HEK293 (cell line): Measurements from ENCODE around the gene NSFL1C.
"Not testable (repeated sequence)": the region's sequence is repeated elsewhere in the genome, so short reads cannot be mapped to it uniquely, and the experiment has no call there.

Experiments used
- CTCF ChIA-PET: fragments of 350-600 bp; formaldehyde crosslinking; extraction: SDS; loops from one replicate; lab custom pipeline; 2021; ENCODE audit warnings: antibody characterized with exemption; lab: Yijun Ruan, JAX
- POLR2A ChIA-PET: fragments of 300-600 bp; formaldehyde crosslinking; extraction: SDS; loops from one replicate; lab custom pipeline; 2020; ENCODE audit warnings: antibody characterized with exemption, inconsistent platforms; lab: Yijun Ruan, JAX
- H3K27ac ChIP-seq: fragments of 200-500 bp; sonication (Bioruptor generic); 2 replicates; pipeline ENCODE4 v1.5.1; 2014; ENCODE audit warnings: low read depth, low read length, control low read depth, inconsistent platforms; ENCODE audit errors: extremely low read depth
- H3K36me3 ChIP-seq, 2 experiments: fragments of 200-500 bp in 1 of 2; sonication (Bioruptor generic) in 1 of 2; 1 replicate in 1 of 2; 2 replicates in 1 of 2; pipeline ENCODE4 v1.5.1; 2014 to 2017; ENCODE audit warnings: inconsistent platforms in 2 of 2, low read length in 2 of 2; ENCODE audit not compliant: control insufficient read depth in 2 of 2, insufficient read depth in 1 of 2
- H3K4me1 ChIP-seq: fragments of 200-500 bp; sonication (Bioruptor generic); 2 replicates; pipeline ENCODE4 v1.5.1; 2014; ENCODE audit warnings: mild to moderate bottlenecking, low read length, inconsistent platforms; ENCODE audit not compliant: control insufficient read depth, insufficient read depth
- H3K4me3 ChIP-seq: 2 replicates; pipeline ENCODE4 v1.5.1; 2011; ENCODE audit warnings: low read depth, mild to moderate bottlenecking, control low read depth, low read length, moderate library complexity
- H3K9me3 ChIP-seq: fragments of 200-500 bp; sonication (Bioruptor generic); 2 replicates; pipeline ENCODE4 v1.5.1; 2014; ENCODE audit warnings: low read depth, low read length, inconsistent platforms; ENCODE audit not compliant: control insufficient read depth, insufficient read depth
- TRIM28 ChIP-seq: IDR thresholded peaks from 2 replicates; pipeline ENCODE4 v1.6.1; 2011; ENCODE audit warnings: low read length, control low read depth, borderline replicate concordance
- ZBTB10 ChIP-seq: fragments of 450-650 bp; formaldehyde crosslinking; IDR thresholded peaks from 2 replicates; pipeline ENCODE4 v1.5.1; 2016; ENCODE audit warnings: missing biosample characterization, missing genetic modification characterization
- ZBTB11 ChIP-seq: fragments of 450-650 bp; formaldehyde crosslinking; conservative IDR thresholded peaks from 2 replicates; pipeline ENCODE4 v1.5.1; 2016; ENCODE audit warnings: low read depth, missing biosample characterization, missing genetic modification characterization
- ZBTB17 ChIP-seq: fragments of 450-650 bp; formaldehyde crosslinking; IDR thresholded peaks from 2 replicates; pipeline ENCODE4 v1.5.1; 2016; ENCODE audit warnings: missing biosample characterization, missing genetic modification characterization
- ZNF335 ChIP-seq: fragments of 450-650 bp; formaldehyde crosslinking; conservative IDR thresholded peaks from 2 replicates; pipeline ENCODE4 v1.5.1; 2016; ENCODE audit warnings: missing biosample characterization, missing genetic modification characterization
- ZNF354C ChIP-seq: fragments of 450-650 bp; formaldehyde crosslinking; IDR thresholded peaks from 2 replicates; pipeline ENCODE4 v1.5.1; 2016; ENCODE audit warnings: missing biosample characterization, missing genetic modification characterization, low read depth, borderline replicate concordance
- ZNF48 ChIP-seq: fragments of 450-650 bp; formaldehyde crosslinking; IDR thresholded peaks from 2 replicates; pipeline ENCODE4 v1.5.1; 2016; ENCODE audit warnings: missing biosample characterization, missing genetic modification characterization
- ZNF501 ChIP-seq: fragments of 450-650 bp; formaldehyde crosslinking; IDR thresholded peaks from 2 replicates; pipeline ENCODE4 v1.5.1; 2016; ENCODE audit warnings: missing biosample characterization, missing genetic modification characterization
- ZNF529 ChIP-seq: fragments of 450-650 bp; formaldehyde crosslinking; IDR thresholded peaks from 2 replicates; pipeline ENCODE4 v1.5.1; 2017; ENCODE audit warnings: missing genetic modification characterization, missing biosample characterization; ENCODE audit not compliant: insufficient replicate concordance
- TF ChIP-seq, protein P1 (sequence below): fragments of 450-650 bp; formaldehyde crosslinking; IDR thresholded peaks from 2 replicates; pipeline ENCODE4 v1.5.1; 2016; ENCODE audit warnings: missing biosample characterization, missing genetic modification characterization
- TF ChIP-seq, protein P2 (sequence below): fragments of 450-650 bp; IDR thresholded peaks from 2 replicates; pipeline ENCODE4 v1.5.1; 2018; ENCODE audit warnings: missing biosample characterization, missing genetic modification characterization
- TF ChIP-seq, protein P3 (sequence below): fragments of 450-650 bp; formaldehyde crosslinking; IDR thresholded peaks from 2 replicates; pipeline ENCODE4 v1.5.1; 2016; ENCODE audit warnings: missing biosample characterization, missing genetic modification characterization

Gene NSFL1C

GRCh38 chr20:1499528-1500420, 33.1 kb upstream of the NSFL1C start (continued):
- TF ChIP-seq ZNF48 (tag by site-specific recombination): no peak
- TF ChIP-seq ZNF501 (tag by site-specific recombination): no peak
- no peak for TF ChIP-seq ZNF529 (tag by site-specific recombination)

DNA sequence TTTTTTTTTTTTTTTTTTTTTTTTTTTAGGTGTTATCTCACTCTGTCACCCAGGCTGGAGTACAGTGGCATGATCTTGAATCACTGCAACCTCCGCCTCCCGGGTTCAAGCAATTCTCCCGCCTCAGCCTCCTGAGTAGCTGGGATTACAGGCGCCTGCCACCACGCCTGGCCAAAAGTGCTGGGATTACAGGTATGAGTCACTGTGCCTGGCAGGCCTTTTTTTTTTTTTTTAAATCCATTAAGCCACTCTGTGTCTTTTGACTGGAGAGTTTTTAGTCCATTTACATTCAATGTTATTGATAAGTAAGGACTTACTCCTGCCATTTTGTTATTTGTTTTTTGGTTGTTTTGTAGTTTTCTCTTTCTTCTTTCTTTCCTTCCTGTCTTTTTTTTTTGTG, 30.7 kb upstream of the NSFL1C start:
- TF ChIP-seq ZNF335 (tag by site-specific recombination): 0 out of 2 replicates have a peak, but pooled peaks have one; percentile 16
- TF ChIP-seq, protein P1, sequence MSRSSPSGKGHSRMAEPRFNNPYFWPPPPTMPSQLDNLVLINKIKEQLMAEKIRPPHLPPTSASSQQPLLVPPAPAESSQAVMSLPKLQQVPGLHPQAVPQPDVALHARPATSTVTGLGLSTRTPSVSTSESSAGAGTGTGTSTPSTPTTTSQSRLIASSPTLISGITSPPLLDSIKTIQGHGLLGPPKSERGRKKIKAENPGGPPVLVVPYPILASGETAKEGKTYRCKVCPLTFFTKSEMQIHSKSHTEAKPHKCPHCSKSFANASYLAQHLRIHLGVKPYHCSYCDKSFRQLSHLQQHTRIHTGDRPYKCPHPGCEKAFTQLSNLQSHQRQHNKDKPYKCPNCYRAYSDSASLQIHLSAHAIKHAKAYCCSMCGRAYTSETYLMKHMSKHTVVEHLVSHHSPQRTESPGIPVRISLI (tag by site-specific recombination): 0 out of 2 replicates have a peak, but pooled peaks have one; percentile 34
- H3K9me3 ChIP-seq, H3K4me3 ChIP-seq, H3K4me1 ChIP-seq, H3K36me3 ChIP-seq, H3K27ac ChIP-seq: not testable (repeated sequence)
- ChIA-PET CTCF (interaction anchor here (0.6 kb wide), 2 partner anchors 17 to 266 kb away, joined by 3 read pairs; no protein-coding TSS in a partner anchor), POLR2A (interaction anchor here (0.7 kb wide), 2 partner anchors 1214 to 1650 kb away, joined by 4 to 12 read pairs; no protein-coding TSS in a partner anchor)

GRCh38 chr20:1496930-1497329, 30.3 kb upstream of the NSFL1C start:
- ChIA-PET CTCF (interaction anchor here (0.5 to 0.6 kb wide), 2 partner anchors 17 to 30 kb away, joined by 3 read pairs; partner anchors contain the start of gene NSFL1C), POLR2A (interaction anchor here (0.7 kb wide), 2 partner anchors 1215 to 1651 kb away, joined by 4 to 12 read pairs; no protein-coding TSS in a partner anchor)
- no peaks in the 10 kb centered on the region for H3K36me3 ChIP-seq
- peaks cover 3% of the 10 kb centered on the region; the same call in 1 of the 2 replicates for H3K4me1 ChIP-seq
- no peaks in the 10 kb centered on the region for H3K9me3 ChIP-seq
- no peak overlapping the region for H3K4me3 ChIP-seq
- TF ChIP-seq ZBTB17 (tag by site-specific recombination) (no peak), TRIM28 (no peak), ZBTB10 (tag by site-specific recombination) (no peak), ZBTB11 (tag by site-specific recombination) (no peak), ZNF354C (no peak)
- TF ChIP-seq, protein P2, sequence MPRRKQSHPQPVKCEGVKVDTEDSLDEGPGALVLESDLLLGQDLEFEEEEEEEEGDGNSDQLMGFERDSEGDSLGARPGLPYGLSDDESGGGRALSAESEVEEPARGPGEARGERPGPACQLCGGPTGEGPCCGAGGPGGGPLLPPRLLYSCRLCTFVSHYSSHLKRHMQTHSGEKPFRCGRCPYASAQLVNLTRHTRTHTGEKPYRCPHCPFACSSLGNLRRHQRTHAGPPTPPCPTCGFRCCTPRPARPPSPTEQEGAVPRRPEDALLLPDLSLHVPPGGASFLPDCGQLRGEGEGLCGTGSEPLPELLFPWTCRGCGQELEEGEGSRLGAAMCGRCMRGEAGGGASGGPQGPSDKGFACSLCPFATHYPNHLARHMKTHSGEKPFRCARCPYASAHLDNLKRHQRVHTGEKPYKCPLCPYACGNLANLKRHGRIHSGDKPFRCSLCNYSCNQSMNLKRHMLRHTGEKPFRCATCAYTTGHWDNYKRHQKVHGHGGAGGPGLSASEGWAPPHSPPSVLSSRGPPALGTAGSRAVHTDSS (tag by site-specific recombination): no peak
- TF ChIP-seq, protein P3, sequence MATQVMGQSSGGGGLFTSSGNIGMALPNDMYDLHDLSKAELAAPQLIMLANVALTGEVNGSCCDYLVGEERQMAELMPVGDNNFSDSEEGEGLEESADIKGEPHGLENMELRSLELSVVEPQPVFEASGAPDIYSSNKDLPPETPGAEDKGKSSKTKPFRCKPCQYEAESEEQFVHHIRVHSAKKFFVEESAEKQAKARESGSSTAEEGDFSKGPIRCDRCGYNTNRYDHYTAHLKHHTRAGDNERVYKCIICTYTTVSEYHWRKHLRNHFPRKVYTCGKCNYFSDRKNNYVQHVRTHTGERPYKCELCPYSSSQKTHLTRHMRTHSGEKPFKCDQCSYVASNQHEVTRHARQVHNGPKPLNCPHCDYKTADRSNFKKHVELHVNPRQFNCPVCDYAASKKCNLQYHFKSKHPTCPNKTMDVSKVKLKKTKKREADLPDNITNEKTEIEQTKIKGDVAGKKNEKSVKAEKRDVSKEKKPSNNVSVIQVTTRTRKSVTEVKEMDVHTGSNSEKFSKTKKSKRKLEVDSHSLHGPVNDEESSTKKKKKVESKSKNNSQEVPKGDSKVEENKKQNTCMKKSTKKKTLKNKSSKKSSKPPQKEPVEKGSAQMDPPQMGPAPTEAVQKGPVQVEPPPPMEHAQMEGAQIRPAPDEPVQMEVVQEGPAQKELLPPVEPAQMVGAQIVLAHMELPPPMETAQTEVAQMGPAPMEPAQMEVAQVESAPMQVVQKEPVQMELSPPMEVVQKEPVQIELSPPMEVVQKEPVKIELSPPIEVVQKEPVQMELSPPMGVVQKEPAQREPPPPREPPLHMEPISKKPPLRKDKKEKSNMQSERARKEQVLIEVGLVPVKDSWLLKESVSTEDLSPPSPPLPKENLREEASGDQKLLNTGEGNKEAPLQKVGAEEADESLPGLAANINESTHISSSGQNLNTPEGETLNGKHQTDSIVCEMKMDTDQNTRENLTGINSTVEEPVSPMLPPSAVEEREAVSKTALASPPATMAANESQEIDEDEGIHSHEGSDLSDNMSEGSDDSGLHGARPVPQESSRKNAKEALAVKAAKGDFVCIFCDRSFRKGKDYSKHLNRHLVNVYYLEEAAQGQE (tag by site-specific recombination): peak; percentile 79
- H3K27ac ChIP-seq: no peak overlapping the region
